Stimulated activated CD4-positive, alpha-beta T cell treated with anti-CD3 and anti-CD28 coated beads, TNF-alpha, amount 100 ng/mL, for 1 hour (primary cell): ENCODE results near the gene AXDND1.

Source experiments
- DNase-seq, 3 donors: peaks; one replicate each; pipeline ENCODE4 v3.0.0-alpha.2; 2020; ENCODE audit warnings: low read depth in 3 of 3, low spot score in 1 of 3

The AXDND1 gene

GRCh38 chr1:179575497-179576314 lies 209.9 kb downstream of the AXDND1 start, which contains the start of gene NPHS2:
Gene NPHS2 (minus strand): TSS chr1:179575948. CDS start chr1:179575864, 84 bp downstream.
- DNase-seq = no peak

DNA sequence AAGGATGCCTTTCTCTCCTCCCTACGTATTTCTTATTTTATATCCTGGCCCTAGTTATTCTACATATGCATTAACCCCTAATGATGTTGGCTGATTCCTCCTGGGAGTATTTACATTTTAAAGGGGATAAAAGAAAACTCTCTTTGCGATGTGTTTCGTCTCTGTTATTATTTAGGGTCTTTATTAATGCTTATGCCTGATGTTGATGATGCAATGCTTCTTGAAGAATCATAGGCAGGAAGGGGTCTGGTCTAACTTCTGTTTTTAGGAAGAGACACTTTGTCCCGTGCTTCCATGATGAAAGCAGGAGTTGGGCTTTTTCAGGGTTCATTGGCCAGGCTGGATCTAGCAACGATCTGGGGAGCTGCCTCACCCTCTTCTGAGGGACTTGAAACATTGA lies 210.7 kb downstream of the AXDND1 start:
- DNase-seq = no peak

GRCh38 chr1:179583771-179584320 lies 218.1 kb downstream of the AXDND1 start:
- no peak for DNase-seq

DNA sequence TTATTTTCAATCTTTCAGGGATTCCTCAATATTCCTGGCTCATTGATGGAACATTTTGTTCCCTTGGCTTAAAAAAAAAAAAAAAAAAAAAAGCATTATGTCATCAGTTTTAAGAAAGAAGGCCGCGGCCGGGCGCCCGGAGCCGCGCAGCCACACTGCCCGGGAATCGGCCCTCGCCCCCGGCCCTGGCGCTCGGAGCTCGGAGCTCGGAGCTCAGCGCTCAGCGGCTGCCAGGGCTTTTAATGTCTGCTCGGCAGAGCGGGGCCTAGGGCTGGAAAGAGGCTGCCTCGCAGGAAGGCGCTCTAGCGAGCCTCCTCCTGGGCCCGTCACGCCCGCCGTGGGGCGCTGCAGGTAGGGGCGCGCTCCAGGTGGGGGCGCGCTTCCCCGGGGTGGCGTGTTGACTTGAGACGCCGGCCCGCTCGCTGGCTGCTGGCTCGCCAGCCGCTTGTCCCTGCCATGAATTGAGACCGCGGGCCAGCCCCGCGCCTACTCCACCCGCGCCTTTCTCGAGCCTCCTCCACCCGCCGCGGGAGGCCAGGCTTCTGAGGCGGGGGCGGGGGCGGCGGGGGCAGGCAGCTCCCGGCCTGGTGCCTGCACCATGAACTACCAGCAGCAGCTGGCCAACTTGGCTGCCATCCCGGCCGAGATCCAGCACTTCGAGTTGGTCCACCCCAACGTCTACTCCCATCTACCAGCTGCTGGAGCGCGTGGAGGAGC lies 220.5 kb downstream of the AXDND1 start:
- no peak for DNase-seq

DNA sequence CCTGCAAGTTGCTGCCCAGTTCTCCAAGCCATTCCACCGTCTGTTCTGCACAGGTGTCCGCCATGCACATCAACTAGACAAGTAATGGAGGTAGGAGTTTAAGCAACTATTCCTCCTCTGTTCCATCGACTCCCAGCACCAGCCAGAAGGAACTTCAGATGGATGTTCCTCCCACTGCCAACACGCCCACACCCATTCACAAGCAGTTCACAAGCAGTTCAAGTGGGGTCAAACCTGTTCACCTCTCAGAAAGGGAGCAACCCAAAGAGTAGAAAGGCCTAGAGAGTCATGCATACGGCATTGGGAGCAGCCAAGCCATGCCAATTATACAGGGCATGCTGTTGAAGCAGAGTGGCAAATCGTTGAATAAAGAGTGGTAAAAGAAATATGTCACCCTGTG lies 221.6 kb downstream of the AXDND1 start:
- no peak for DNase-seq

DNA sequence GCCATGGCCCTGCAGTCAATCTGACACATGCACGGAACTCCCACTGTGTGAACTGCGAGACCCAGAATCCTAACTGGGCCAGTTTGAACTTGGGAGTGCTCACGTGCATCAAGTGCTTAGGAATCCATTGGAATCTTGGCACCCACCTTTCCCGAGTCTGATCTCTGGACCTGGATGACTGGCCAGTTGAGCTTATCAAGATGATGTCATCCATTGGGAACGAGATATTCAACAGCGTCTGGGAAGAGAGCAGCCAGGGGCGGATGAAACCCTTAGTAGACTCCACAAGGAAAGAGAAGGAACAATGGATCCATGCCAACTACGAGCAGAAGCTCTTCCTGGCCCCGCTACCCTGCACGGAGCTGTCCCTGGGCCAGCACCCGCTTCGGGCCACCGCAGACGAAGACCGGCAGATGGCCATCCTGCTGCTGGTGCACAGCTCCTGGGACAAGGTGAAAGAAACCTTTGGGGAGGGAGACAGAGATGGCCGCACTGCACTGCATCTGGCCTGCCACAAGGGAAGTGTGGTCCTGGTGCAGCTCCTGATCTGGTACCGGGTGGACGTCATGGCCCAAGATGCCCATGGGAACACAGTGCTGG lies 222.8 kb downstream of the AXDND1 start:
- DNase-seq = no peak

DNA sequence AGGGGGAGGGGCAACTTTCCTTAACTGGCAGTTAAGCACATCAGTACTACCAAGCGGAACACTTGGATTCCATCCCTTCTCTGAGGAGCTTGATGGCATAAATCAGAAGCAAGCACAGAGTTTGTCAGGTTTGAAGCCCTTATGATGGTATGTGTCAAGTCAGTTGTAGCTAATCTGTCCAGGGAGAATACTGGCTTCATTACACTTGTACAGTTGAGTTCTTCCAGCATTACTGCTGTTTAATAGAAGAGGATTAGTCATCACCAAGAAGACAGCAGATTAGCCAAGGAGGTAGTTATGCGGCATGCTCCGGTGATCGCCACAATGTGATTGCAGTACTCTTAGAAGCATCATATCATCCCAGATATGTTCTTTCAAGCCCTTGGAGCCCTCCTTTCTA lies 223.7 kb downstream of the AXDND1 start:
- no peak for DNase-seq

GRCh38 chr1:179590671-179591070 lies 224.9 kb downstream of the AXDND1 start:
- DNase-seq = no peak

DNA sequence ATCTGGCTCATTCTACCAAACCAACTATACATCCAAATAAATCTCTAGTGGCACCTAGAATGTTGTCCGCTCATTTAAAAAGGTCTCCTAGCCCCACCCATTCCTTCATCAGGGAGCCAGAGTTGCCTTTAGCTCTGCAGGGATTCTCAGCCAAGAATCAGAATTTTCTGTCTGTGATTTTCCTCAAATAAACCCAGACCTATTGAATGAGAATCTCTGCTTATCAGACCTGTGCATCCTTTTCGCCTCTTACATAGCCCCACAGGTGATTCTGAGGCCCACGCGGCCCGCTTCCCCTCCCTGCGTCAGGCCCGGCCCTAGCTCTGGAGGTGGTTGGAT lies 225.5 kb downstream of the AXDND1 start:
- no peak for DNase-seq

- DNase-seq = no peak
Measured at GRCh38 chr1:179591592-179592580, 226.1 kb downstream of the AXDND1 start, which contains the start of gene TDRD5. Gene TDRD5 (plus strand): TSS chr1:179591832. CDS start chr1:179592616, 784 bp downstream.

GRCh38 chr1:179598631-179599030 lies 232.9 kb downstream of the AXDND1 start:
- DNase-seq = no peak

- DNase-seq = no peak
Measured at GRCh38 chr1:179599623-179600249, 234.0 kb downstream of the AXDND1 start.

DNA sequence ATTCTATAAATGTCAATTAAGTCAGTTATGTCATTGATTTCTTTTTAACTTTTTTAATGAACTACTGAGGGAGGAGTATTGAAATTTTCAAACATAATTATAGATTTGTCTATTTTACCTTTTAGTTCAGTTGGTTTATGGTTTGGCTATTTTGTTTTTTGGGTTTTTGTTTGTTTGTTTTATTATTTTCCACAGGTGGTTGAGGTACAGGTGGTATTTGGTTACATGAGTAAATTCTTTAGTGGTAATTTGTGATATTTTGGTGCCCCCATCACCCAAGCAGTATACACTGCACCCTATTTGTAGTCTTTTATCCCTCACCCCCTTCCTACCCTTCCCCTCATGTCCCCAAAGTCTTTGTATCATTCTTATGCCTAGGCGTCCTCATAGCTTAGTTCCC lies 235.3 kb downstream of the AXDND1 start:
- no peak for DNase-seq
